HG02763 (cell line): ENCODE data around the gene CAMTA1.

Source experiments
- ATAC-seq: cut with Tn5 transposase; IDR thresholded peaks from one replicate; pipeline ENCODE4 v1.9.1; 2021; ENCODE audit warnings: mild to moderate bottlenecking, moderate library complexity; ENCODE audit not compliant: unreplicated experiment

Gene CAMTA1

GRCh38 chr1:7348073-7348472 is 562.8 kb downstream of the CAMTA1 start:
- ATAC-seq: no peak

DNA sequence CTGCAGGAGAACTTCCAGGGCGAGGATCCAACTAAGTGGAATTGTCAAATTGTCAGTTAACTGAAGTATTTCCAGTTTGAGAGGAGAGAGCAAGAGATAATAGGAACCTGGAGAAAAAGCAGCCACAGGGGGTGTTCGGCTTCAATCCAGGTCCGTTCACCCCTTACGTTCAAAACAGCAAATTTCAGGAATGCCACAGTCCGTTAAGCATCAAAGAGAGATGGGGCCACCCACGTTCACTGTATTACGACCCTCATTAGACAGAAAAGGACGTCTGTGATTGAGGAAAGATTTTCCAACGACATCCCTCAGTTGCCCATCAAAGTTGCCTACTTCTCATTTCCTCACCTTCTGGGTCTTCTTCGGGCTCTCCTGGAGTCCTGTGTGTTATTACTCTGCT is 563.3 kb downstream of the CAMTA1 start:
- ATAC-seq: no peak

DNA sequence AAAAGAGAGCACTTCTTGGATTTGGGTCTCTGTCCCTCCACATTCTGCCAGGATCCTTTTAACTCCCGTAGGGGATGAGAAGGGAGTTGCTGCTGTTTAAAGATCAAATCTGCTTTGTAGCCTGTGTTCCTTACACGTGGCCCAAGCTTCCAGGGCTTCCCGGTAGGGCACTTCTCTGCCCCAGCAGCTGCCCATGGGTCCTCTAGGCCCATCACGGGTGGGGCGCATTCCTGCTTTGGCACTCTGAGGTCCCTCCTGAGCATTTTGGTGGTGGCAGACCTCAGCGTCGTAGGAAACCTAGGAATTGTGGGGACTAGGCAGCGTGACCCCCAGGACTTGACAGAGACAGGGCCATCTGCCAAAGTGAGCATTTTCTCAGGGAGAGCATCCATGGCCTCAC is 565.5 kb downstream of the CAMTA1 start:
- ATAC-seq: no peak

DNA sequence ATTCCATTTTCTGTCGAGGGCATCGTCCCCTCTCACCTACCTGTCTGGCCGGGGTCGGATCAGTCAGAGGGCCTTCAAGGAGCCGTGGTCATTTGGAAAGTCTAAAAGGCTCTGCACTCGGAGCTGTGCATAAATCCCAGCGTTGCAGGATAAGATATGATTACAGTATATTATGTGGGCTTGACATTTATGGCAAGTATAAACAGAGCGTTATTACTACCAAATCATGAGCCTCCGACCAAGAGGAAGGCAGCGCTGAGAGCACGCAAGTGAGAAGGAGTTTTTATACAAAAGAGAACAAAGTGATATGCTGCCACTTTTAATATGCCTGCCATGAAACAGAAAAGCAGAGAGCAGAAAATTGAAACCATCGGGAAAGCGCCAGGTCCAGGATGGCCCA is 566.4 kb downstream of the CAMTA1 start:
- no peak for ATAC-seq

GRCh38 chr1:7352364-7352763 is 567.1 kb downstream of the CAMTA1 start:
- ATAC-seq: no peak

GRCh38 chr1:7352974-7353373 is 567.7 kb downstream of the CAMTA1 start:
- no peak for ATAC-seq

GRCh38 chr1:7355646-7356045 is 570.4 kb downstream of the CAMTA1 start:
- ATAC-seq: no peak

DNA sequence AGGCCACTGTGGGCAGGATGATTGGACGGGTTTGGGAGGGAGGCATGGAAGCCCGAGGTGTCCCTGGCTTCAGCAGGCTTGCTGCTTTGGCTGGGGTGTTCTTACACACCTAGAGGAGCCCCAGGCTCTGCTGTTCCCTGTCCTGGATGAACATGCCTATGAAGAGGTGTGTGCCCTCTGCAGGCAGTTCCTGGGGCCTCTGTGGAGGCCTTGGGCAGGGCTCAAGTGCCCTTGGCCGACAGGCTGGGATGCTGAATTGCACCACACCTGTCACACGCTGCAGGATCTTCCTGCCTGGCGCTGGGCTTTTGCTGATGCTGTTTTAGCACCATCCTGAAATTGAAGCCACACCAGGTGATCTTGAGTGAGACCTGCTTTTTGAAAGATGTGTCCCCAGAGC is 570.8 kb downstream of the CAMTA1 start:
- ATAC-seq: no peak

- no peak for ATAC-seq
These were observed 573.2 kb downstream of the CAMTA1 start for GRCh38 chr1:7358425-7358824.

DNA sequence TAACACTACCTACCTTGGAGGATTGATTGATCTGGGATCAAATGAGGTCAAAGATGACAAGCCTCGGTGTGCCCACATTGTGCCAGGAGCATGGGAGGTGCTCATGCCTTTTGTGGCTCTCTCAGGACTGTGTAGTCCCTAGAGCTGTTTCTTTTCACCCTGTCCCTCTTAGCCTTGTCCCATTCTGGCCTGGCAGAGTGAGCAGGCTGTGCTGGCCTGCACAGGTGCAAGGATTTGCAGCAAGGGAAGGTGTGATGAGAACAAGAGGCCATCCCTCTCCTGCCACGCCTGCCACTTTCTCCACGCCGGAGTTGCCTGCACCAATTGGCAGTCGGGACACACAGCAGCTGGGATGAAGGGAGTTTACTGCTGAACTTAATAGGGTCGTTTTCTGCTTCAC is 575.3 kb downstream of the CAMTA1 start:
- no peak for ATAC-seq

DNA sequence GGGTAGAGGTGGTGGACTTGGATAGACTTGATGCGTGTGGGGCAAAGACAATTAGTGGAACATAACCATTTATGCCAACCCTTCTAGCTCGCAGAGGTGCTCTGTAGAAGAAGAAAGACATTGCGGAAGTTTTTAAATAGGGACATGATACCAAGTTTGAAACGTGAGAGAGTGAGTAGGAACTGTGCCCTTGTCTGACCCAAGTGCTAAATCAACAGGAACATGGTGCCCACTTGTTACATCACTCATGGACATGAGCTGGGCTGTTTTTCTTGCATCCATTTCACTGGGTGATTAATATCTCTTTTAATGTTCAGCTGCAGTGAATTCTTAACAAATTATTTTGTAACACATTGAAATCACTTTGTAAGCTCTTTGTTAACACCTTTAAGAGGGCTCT is 577.7 kb downstream of the CAMTA1 start:
- no peak for ATAC-seq

DNA sequence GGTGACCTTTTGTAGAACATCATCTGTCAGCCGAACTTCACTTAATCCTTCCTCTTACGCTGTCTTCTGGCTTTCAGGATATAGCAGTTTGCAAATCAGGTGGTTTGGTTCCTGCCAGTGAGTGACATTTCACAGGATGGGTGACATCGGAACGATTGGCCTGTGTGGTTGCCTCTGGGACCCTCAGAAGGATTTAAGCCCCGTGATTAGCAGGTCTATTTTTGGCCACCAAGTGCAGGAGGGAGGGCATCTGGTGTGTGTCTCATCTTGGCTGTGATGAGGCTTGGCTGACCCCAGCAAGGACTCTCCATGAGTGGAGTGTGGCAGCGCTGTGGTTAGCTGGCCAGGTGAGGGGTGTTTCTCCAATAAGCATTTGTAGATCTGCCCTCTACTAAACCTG is 578.2 kb downstream of the CAMTA1 start:
- no peak for ATAC-seq

DNA sequence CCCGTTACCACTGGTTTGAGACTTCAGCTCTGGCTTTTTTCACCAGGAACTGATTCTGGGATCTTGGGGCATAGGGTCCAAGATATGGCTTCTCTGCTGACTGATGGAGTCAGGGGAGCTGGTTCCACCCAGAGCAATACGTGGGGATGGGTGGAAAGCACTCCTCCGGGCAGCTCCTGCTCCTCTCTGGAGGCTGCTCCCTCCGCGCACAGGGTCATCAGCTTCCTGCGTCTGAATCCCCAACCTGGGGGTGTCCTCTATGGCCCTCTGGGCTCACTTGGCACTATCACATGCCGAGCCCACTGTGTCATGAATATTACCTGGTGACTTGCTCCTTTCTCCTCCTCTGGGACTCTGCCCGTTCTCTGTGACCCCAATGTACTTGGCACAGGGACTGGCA is 580.5 kb downstream of the CAMTA1 start:
- ATAC-seq: no peak

- ATAC-seq: no peak
These were observed 581.2 kb downstream of the CAMTA1 start for GRCh38 chr1:7366286-7366954.

DNA sequence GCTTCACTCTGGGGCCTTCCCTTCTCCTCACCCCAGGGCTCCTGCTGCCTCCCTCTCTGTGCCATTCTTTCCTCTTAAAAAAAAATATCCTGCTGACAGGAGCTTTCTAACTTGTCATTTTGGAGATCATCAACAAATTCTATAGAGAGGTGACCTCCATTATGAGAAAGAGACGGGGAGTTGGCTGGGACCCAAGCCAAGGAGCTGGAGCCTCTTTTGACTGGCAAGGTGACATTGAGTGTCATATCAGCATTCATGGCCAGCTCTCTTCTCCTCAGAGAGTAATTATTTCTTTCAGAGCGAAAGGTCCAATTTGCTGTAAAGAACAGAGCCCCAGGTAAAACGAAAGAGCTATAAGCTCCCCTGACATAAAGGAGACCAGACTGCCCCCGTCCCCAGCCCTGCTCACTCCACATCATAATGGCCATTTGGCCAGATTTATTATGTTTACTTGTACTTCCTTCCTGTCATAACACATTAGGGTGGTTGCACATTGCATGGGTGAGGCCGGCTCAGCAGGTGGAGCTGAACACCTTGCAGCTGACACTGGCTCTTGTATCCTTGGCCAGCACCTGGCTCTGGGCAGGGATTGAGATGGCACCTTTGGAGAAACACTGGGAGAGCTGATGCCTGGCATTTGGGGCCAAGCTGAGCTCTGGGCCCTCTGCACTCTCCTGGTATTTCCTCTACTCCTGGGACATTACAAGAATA is 581.9 kb downstream of the CAMTA1 start:
- ATAC-seq: no peak

- no peak for ATAC-seq
These were observed 584.6 kb downstream of the CAMTA1 start for GRCh38 chr1:7369866-7370265.

DNA sequence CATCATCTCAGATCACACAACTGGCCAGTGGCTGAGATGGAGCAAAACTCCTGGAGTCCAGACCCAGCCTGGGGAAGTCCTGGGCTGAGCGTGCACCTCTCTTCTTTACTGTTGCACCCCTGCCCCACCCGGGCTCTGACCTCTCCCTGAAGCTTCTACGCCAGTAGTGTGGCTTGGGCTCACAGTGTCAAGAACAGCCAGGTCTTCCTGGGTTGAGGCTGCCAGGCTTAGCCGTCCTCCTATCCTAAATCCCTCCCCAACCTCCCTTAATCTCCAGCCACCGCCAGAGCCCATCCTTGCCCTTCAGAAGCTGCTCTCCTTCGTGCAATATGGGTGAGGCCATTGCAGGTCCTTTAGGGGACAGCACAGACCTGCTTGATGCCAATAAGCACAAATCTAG is 586.7 kb downstream of the CAMTA1 start:
- ATAC-seq: no peak

DNA sequence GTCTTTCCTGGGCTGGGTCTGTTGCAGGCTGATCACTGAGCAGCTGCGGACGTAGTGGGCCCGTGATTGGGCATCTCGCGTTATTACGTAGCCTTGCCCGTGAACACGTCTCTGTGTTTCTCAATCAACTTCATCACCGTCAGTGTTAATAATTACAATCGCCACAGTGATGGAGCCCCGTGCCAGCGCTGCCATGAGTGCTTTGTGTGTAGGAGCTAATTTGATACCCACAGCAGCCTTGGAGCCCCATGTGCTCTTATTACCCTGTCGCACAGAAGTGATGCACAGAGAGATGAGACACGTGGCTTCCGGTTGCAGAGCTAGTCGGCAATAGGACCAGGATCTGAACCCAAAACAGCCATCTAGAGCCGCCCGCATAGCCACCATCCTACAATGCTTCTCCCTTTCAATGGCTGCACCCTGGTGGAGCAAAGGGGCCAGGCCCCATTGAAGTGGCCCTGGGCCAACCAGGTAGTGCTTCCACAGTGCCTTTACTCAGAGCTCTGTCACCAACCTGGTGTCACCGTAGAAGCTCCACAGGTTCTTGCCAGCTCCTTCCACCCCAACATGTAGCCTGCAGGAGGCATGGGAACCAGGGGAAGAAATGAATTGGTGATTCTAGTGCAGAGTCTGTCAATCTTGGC is 587.3 kb downstream of the CAMTA1 start:
- ATAC-seq: no peak

- ATAC-seq: no peak
These were observed 588.0 kb downstream of the CAMTA1 start for GRCh38 chr1:7373251-7373650.

- no peak for ATAC-seq
These were observed 588.8 kb downstream of the CAMTA1 start for GRCh38 chr1:7373876-7374562.

DNA sequence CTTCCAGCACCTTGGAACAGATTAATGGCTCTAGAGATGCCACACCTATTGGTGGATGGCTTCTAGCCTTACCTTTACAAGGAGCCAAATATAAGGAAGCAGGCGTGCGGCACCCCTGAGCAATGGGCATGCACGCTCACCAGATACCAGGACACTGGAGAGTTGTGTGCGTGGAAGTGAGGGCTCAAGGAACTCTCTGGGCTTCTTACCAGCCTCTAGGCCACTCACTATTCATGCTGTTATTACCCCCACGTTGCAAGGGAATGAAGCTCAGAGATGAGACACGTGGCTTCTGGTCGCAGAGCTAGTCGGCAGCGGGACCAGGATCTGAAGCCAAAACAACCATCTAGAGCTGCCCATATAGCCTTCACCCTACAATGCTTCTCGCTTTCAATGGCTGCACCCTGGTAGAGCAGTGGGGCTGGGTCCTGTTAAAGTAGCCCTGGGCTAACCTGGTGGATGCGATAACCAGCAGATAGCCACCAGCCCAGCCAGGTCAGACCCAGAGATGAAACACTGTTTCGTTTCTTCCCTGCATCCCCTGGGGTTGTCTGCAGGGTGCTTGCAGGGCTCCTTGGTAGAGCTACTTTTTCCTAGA is 589.4 kb downstream of the CAMTA1 start:
- ATAC-seq: no peak
